NCI-H2171 (cell line): ENCODE measurements around the gene FTL.
A peak's percentile ranks its signal among the peaks of the same experiment; 100 is the strongest.
"Not testable (repeated sequence)": the region's sequence is repeated elsewhere in the genome, so short reads cannot be mapped to it uniquely, and the experiment has no call there.

Source experiments
- DNase-seq: peaks from one replicate; lab custom pipeline; 2025; lab: John Stamatoyannopoulos, UW

Gene FTL

DNA sequence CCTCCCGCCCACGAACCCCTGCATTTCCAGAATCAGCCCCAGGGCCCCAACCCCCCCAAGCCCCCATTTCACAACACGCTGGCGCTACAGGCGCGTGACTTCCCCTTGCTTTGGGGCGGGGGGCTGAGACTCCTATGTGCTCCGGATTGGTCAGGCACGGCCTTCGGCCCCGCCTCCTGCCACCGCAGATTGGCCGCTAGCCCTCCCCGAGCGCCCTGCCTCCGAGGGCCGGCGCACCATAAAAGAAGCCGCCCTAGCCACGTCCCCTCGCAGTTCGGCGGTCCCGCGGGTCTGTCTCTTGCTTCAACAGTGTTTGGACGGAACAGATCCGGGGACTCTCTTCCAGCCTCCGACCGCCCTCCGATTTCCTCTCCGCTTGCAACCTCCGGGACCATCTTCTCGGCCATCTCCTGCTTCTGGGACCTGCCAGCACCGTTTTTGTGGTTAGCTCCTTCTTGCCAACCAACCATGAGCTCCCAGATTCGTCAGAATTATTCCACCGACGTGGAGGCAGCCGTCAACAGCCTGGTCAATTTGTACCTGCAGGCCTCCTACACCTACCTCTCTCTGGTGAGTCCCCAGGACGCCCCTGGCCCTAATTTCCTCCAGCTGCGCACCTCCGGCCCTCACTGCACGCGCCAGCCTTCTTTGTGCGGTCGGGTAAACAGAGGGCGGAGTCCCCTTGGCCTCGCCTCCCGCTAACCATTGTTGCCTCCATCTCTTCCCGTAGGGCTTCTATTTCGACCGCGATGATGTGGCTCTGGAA lies at the start of gene FTL:
TSS of gene FTL (plus strand) at position 270 of the 766 bp plus-strand sequence. CDS start at position 469, 199 bp downstream.
- peak; percentile 91 for DNase-seq

DNA sequence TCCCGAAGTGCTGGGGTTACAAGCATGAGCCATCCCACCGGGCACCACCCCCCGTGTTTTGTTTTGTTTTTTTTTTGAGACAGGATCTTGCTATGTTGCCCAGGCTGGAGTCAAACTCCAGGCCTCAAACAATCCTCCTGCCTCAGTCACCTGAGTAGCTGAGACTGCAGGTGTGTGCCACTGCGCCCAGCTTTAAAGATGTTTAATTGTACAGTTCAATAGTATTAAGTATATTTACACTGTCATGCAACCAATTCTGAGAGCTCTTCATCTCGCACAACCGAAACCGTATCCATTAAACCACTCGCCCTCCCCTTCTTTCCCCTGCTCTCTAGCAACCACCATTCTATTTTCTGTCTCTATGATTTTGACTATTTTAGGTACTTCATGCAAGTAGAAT lies 49.4 kb upstream of the FTL start:
- DNase-seq, result no peak

DNA sequence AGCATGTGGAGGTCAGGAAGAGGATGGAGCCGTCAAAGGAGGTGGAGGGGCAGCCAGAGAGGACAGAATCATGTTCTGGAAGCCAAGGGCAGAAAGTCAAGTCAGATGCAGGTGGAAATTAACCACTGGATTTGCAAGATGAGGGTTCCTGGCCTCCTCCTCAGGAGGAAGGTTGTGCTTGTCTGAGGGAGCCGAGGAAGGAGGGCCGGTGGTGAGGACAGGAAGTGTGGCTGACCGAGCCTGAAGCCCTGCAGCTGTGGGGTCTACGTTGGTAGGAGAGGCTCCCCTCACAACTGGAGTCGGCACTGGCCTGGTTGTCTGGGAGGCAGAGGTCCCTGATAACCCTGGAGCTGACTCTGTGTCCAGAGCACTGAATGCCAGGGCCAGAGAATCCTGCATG lies 47.0 kb upstream of the FTL start:
- no peak for DNase-seq

DNA sequence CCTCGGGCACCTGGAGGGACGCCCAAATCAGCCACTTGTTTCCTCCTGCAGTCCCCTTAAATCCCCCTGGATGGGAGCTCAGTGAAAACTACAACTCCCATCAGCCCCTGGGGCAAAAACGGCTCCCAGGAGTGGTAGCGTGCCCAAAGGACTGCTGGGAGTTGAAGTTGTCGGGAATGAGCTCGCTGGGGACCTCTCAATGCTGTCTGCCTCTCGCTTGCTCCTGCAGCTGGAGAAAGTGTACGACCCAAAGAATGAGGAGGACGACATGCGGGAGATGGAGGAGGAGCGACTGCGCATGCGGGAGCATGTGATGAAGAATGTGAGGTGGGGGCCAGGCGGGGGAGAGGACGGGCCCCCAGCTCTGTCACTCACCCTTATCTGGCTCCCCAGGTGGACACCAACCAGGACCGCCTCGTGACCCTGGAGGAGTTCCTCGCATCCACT lies 46.3 kb upstream of the FTL start:
- no peak for DNase-seq

DNA sequence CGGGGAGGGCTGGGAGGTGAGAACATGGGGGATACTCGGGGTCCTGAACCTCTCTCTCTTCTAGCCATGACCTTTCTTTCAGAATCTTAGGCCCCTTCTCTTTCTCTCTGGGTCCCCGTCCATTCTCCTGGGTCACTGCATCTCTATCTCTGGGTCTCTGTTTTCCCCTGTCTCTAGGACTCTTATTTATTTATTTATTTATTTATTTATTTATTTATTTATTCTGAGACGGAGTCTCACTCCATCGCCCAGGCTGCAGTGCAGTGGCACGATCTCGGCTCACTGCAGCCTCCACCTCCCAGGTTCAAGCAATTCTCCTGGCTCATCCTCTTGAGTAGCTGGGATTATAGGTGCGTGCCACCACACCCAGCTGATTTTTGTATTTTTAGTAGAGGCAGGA lies 45.8 kb upstream of the FTL start:
- not testable (repeated sequence) for DNase-seq

DNA sequence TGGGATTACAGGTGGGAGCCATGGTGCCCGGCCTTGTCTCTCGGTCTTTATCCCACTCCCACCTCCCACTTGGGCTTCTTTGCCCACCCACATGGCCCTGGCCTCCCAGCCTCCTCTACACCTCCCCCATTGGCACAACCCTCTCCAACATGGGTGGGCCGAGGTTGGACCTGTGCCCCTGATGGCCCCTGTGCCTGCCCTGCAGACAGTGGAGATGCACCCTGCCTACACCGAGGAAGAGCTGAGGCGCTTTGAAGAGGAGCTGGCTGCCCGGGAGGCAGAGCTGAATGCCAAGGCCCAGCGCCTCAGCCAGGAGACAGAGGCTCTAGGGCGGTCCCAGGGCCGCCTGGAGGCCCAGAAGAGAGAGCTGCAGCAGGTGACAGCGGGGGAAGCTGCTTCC lies 44.2 kb upstream of the FTL start:
- DNase-seq, result no peak

DNA sequence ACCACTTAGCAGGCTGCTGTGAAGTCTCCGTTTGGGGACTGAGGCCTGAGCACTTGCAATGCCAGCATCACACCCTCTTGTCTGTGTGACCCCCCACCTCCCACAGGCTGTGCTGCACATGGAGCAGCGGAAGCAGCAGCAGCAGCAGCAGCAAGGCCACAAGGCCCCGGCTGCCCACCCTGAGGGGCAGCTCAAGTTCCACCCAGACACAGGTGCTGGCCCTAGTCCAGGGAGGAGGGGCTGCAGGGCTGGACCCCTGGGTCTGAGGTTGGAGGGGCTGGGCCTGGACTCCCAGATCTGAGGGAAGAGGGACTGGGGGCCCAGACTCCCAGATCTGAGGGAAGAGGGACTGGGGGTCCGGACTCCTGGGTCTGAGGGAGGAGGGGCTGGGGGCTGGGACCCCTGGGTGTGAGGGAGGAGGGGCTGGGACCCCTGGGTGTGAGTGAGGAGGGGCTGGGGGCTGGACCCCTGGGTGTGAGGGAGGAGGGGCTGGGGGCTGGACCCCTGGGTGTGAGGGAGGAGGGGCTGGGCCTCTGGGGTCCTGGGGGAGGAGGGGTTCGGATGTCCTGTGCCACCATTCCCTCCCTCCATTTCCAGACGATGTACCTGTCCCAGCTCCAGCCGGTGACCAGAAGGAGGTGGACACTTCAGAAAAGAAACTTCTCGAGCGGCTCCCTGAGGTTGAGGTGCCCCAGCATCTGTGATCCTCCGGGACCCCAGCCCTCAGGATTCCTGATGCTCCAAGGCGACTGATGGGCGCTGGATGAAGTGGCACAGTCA lies 43.2 kb upstream of the FTL start:
- no peak for DNase-seq

DNA sequence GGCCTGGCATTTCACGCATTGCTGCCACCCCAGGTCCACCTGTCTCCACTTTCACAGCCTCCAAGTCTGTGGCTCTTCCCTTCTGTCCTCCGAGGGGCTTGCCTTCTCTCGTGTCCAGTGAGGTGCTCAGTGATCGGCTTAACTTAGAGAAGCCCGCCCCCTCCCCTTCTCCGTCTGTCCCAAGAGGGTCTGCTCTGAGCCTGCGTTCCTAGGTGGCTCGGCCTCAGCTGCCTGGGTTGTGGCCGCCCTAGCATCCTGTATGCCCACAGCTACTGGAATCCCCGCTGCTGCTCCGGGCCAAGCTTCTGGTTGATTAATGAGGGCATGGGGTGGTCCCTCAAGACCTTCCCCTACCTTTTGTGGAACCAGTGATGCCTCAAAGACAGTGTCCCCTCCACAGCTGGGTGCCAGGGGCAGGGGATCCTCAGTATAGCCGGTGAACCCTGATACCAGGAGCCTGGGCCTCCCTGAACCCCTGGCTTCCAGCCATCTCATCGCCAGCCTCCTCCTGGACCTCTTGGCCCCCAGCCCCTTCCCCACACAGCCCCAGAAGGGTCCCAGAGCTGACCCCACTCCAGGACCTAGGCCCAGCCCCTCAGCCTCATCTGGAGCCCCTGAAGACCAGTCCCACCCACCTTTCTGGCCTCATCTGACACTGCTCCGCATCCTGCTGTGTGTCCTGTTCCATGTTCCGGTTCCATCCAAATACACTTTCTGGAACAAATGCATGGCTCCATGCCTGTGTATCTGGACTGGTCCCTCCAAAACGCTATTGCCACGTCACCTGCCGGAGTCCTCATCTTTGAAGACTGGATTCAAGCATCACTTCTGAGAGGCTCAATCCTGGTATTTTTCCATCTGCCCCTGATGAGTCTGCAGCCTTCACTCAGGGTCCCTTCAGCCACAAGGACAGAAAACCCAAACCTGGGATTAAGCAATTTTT lies 42.3 kb upstream of the FTL start:
- no peak for DNase-seq

DNA sequence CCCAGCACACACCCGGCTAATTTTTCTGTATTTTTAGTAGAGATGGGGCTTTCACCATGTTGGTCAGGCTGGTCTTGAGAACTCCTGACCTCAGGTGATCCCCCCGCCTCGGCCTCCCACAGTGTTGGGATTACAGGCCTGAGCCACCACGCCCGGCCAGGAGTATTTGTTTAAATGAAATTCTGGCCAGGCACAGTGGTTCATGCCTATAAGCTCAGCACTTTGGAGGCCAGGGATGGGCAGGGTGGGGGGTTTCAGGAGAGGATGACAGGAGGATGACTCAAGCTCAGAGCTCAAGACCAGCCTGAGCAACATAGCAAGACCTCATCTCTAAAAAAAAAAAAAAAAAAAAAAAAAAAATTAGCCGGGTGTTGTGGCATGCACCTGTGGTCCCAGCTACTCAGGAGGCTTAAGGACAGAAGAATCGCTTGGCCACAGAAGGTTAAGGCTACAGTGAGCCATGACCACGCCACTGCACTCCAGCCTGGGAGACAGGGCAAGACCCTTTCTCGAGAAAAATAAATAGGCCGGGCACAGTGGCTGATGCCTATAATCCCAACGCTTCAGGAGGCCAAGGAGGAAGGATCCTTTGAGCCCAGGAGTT lies 39.8 kb upstream of the FTL start:
- no peak for DNase-seq

DNA sequence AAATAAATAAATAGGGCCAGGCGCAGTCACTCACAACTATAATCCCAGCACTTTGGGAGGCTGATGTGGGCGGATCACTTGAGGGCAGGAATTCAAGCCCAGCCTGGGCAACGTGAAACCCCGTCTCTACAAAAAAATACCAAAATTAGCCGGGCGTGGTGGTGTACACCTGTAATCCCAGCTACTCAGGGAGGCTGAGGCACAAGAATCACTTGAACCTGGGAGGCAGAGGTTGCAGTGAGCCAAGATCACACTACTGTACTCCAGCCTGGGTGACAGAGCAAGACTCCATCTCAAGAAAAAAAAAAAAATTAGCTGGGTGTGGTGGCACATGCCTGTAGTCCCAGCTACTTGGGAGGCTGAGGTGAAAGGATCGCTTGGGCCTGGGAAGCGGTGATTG lies 39.2 kb upstream of the FTL start:
- not testable (repeated sequence) for DNase-seq

DNA sequence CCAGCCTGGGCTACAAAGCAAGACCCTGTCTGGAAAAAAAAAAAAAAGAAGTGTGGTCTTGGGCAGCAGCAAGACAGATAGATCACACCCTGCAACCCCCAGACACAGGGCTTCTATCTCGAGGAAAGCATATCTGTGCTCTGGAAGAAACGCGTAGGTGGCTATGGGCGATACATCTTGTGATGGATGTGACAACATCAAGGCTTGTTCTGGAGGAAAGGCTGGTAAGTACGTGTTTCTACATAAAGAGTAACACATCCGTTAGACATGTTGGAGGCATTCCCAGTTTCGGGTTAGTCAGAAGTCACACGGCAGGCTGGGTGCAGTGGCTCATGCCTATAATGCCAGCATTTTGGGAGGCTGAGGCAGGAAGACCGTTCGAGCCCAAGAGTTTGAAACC lies 38.2 kb upstream of the FTL start:
- DNase-seq, result no peak

DNA sequence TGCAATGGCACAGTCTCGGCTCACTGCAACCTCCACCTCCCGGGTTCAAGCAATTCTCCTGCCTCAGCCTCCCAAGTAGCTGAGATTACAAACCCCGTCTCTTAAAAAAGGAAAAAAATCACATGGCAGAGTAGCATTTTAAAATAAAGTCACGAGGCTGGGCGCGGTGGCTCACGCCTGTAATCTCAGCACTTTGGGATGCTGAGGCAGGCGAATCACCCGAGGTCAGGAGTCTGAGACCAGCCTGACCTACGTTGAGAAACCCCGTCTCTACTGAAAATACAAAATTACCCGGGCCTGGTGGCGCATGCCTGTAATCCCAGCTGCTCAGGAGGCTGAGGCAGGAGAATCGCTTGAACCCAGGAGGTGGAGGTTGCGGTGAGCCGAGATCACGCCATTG lies 37.4 kb upstream of the FTL start:
- not testable (repeated sequence) for DNase-seq

DNA sequence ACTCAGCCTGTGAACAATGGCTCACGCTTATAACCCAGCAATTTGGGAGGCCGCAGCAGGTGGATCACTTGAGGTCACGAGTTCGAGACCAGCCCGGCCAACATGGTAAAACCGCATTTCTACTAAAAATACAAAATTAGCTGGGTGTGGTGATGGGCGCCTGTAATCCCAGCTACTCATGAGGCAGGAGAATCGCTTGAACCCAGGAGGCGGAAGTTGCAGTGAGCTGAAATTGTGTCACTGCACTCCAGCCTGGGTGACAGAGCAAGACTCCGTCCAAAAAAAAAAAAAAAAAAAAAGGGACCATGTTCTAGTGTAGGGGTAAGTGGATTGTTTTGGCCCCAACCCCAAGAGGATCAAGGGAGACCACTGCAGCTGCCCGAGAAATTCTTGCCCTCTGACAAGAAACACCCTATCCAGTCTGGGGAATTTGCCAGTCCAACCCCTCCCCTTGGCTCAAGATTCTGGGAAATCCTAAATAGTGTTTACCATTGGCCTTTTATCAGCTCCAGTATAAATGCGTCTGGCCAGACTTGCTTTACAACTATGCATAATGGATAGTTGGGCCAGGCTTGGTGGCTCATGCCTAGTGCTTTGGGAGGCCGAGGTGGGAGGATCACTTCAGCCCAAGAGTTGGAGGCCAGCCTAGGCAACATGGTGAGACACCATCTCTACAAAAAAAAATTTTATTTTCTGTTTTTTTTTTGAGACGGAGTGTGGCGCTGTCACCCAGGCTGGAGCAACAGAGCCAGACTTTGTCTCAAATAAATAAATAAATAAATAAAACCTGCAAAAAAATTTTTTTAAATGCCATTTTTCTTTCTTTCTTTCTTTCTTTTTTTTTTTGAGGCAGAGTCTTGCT lies 36.7 kb upstream of the FTL start:
- no peak for DNase-seq

DNA sequence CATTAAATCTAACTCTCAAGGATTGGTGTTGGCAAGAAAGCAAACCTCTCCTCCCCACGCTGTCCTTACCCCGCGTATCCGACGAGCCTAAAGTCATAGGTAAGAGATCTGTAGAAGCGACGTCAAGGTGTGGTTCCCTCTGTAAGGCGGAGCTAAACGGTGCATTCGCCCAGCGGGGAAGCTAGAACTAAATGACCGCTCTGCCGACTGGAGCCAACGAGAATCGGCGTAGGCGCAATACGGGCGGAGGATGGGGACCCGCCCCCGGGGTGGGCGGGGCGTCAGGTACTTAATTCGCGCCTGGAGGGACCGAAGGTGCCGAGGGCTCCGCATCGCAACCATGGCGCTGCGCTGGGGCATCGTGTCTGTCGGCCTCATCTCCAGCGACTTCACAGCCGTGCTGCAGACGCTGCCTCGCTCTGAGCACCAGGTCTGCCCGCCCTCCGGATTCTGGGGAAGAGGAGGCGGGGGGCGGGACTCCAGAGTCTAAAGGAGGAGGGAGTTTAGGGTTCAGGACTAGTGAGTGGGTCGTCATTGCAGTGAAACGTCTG lies 31.7 kb upstream of the FTL start, which contains the start of gene DHDH:
TSS of gene DHDH (plus strand) at position 318 of the 551 bp plus-strand sequence. CDS start at position 341, 23 bp downstream.
- DNase-seq, result peak; percentile 90

DNA sequence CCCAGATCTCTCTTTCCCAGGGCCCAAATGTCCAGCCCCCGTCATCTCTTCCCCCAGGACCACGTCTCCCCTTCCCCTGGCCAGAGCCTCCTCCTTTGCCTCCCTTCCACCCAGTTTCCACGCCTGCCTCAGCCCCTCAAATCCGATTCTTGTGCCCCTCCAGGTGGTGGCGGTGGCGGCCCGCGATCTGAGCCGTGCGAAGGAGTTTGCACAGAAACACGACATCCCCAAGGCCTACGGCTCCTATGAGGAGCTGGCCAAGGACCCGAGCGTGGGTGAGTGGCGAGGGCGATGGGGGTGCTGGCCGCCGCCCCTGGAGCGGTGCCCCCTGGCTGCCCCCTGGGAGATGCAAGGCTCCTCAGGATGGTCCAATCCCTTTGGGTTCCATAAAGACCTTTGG lies 30.3 kb upstream of the FTL start:
- DNase-seq, result no peak

DNA sequence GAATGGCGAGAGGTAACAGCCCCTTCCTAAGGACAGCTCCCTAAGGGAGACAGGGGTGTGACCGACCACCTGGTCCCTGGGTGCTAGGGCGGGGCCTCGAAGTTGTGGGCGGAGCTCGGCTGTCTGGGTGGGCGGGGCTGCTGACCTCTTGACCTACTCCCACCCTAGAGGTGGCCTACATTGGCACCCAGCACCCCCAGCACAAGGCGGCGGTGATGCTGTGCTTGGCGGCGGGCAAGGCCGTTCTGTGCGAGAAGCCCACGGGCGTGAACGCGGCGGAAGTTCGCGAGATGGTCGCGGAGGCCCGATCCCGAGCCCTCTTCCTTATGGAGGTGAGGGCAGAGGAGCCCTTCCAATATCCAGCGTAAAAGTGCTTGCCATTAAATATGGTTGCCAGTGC lies 29.2 kb upstream of the FTL start:
- no peak for DNase-seq

DNA sequence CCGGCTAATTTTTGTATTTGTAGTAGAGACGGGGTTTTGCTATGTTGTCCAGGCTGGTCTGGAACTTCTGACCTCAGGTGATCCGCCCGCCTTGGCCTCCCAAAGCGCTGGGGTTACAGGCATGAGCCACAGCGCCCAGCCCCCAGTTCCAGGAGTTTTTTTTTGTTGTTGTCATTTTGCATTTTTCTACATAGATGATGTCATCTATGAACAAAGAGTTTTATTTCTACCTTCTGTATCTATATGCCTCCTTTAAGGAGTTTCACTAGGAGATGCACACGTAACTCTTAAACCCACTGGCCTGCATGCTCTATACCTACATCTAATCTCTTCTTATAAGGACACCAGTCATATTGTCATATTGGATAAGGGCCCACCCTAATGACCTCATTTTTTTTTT lies 26.9 kb upstream of the FTL start:
- DNase-seq, result no peak

DNA sequence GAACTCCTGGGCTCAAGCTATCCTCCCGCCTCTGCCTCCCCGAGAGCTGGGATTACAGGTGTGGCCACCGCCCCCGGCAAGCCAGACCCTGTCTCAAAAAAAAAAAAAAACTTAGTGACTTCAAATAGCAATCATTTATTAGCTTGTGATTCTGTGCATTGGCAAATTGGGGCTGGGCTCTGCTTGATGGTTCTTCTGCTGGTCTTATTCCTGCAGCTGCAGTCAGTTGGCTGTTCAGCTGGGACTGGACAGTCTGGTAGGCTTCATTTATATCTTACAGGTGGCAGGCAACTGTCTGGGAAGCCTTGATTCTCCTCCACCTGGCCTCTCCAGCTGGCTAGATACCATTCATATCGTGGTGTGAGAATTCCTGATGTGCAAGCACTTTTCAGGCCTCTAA lies 24.2 kb upstream of the FTL start:
- DNase-seq, result no peak

DNA sequence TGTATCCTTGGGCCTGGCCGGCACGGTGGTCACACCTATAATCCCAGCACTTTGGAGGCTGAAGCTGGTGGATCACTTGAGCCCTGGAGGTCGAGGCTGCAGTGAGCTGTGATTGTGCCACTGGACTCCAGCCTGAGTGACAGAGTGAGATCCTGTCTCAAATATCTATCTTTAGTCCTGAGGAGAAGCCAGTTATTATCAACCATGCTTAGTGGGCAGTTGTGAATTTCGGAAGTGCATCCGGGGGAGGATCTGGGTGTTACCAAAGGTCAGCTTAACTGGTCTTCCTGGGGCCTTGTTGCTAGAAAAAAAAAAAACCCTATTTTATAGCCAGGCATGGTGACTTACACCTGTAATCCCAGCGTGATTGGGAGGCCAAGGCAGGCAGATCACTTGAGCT lies 22.0 kb upstream of the FTL start:
- no peak for DNase-seq

DNA sequence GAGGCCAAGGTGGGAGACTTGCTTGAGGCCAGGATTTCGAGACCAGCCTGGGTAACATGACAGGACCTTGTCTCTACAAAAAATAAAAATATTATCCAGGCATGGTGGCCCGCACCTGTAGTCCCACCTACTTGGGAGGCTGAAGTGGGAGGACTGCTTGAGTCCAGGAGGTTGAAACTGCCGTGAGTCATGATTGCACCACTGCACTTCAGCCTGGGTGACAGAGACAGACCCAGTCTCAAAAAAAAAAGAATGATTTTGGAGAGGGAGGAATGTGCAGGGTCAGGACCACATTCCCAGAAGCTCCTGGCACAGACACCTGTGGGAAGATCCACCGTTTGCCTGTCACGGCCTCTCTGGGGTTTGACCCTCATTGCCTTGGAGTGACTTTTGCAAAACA lies 19.7 kb upstream of the FTL start:
- DNase-seq, result no peak

DNA sequence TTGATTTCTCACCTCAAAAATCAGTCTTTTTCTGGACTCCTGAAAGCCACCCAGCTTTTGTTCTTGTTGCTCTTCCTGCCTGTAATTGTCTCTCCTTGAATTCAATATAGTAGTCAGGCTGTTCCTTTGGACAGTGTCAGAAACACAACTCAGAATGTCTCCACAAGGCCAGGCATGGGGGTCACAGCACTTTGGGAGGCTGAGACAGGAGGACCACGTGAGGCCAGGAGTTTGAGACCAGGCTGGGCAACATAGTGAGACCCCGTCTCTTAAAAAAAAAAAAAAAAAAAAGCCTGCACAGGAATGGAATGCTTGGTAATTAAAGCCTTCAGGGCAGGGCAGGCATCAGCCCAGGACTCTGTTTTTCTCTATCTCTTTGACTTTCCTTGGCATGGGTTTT lies 19.3 kb upstream of the FTL start:
- no peak for DNase-seq
